ENCODE data around the gene KIAA1217.

KIAA1217 gene

GRCh38 chr10:24378126-24378920 is 169.4 kb downstream of the KIAA1217 start:
- DNase-seq, result no peak

- DNase-seq, result no peak
Observed at GRCh38 chr10:24381235-24382010, 172.5 kb downstream of the KIAA1217 start.

- no peak for DNase-seq
Observed at GRCh38 chr10:24382045-24382444, 173.1 kb downstream of the KIAA1217 start.

GRCh38 chr10:24382596-24382978 is 173.6 kb downstream of the KIAA1217 start:
- DNase-seq, result peak; percentile 27

- no peak for DNase-seq
Observed at GRCh38 chr10:24382979-24383663, 174.2 kb downstream of the KIAA1217 start.

- DNase-seq, result peak; percentile 60
Observed at GRCh38 chr10:24383681-24384106, 174.8 kb downstream of the KIAA1217 start.

GRCh38 chr10:24384954-24385353 is 176.0 kb downstream of the KIAA1217 start:
- DNase-seq, result no peak

GRCh38 chr10:24385776-24386175 is 176.8 kb downstream of the KIAA1217 start:
- no peak for DNase-seq

GRCh38 chr10:24390146-24390700 is 181.3 kb downstream of the KIAA1217 start:
- DNase-seq, result no peak

GRCh38 chr10:24390746-24391145 is 181.8 kb downstream of the KIAA1217 start:
- DNase-seq, result no peak

- no peak for DNase-seq
Observed at GRCh38 chr10:24393201-24393600, 184.3 kb downstream of the KIAA1217 start.

- DNase-seq, result no peak
Observed at GRCh38 chr10:24394461-24395190, 185.7 kb downstream of the KIAA1217 start.

- DNase-seq, result no peak
Observed at GRCh38 chr10:24396396-24396795, 187.5 kb downstream of the KIAA1217 start.

GRCh38 chr10:24397662-24398061 is 188.7 kb downstream of the KIAA1217 start:
- no peak for DNase-seq

- DNase-seq, result no peak
Observed at GRCh38 chr10:24404567-24404966, 195.6 kb downstream of the KIAA1217 start.

- no peak for DNase-seq
Observed at GRCh38 chr10:24405635-24406034, 196.7 kb downstream of the KIAA1217 start.

- no peak for DNase-seq
Observed at GRCh38 chr10:24406809-24407483, 198.0 kb downstream of the KIAA1217 start.

GRCh38 chr10:24407928-24408327 is 199.0 kb downstream of the KIAA1217 start:
- no peak for DNase-seq

GRCh38 chr10:24408365-24408764 is 199.4 kb downstream of the KIAA1217 start:
- DNase-seq, result no peak

GRCh38 chr10:24414597-24414996 is 205.7 kb downstream of the KIAA1217 start:
- no peak for DNase-seq

GRCh38 chr10:24415455-24416125 is 206.7 kb downstream of the KIAA1217 start:
- DNase-seq, result no peak
